ENCODE results near the gene BLOC1S2.
"Not testable (repeated sequence)": the region's sequence is repeated elsewhere in the genome, so short reads cannot be mapped to it uniquely, and the experiment has no call there.

The BLOC1S2 gene

DNA sequence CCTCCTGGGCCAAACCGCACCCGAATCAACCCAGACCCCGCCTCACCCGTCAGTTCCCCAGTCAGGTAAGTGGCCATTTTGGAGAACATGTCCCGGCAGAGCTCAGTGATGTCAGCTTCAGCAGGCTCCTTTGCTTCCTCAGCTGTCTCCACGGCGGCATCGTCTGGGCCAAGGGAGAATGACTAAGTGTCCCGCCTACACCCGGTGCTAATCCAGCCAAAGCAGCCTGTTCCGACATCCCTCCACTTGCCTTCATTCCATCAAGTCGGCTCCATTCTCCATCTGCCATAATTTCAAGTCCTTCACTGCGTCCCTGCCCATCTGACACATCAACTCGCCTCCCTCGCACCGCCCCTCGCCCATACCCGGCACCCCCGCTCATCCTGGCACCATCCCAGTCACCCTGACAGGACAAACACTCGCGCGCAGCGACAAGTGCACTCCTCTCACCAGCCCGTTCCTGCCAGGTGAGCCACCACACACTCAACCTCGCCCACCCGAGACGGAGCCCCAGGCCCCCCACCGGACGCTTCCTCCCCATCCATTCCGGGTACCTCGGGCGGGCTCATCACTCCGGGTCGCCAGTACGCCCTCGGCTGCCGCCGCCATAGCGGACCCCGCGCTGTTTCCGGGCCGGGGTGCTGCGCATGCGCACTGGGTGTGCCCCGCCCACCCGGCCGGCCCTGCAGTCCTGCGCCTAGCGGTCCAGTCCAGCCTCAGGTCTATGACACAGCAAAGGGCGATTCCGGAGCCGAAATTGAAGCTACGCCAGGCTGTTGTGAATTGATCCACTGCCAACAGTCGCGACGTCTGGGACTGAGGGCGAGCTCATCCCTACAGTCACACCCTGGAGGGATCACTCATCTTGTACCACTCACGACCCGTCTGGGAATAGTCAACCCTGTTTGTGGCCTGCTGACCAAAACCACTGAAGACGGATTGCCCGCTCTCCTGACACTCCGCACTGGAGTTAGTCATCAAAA, at the start of gene BLOC1S2:
Gene BLOC1S2 (minus strand): TSS at position 630 of the 983 bp plus-strand sequence. CDS start 21 bp downstream, at position 609.
- DNase-seq = peak; percentile 92

DNA sequence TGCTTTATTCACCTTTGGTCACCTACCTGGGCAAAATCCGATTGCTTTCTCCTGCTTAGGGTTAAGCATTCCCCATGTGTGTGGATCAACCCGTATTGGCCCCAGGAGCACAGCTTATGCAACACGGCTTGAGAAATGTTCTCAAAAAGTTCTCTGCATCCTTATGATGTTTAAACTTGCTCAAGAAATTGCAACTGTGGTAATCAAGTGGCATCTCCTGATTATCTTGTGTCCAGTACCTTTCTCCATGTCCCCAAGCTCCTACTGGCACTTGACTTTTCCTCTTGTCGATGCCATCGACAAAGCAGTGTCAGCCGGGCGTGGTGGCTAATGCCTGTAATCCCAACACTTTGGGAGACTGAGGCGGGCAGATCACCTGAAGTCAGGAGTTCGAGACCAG, 48.3 kb upstream of the BLOC1S2 start:
- DNase-seq = no peak

DNA sequence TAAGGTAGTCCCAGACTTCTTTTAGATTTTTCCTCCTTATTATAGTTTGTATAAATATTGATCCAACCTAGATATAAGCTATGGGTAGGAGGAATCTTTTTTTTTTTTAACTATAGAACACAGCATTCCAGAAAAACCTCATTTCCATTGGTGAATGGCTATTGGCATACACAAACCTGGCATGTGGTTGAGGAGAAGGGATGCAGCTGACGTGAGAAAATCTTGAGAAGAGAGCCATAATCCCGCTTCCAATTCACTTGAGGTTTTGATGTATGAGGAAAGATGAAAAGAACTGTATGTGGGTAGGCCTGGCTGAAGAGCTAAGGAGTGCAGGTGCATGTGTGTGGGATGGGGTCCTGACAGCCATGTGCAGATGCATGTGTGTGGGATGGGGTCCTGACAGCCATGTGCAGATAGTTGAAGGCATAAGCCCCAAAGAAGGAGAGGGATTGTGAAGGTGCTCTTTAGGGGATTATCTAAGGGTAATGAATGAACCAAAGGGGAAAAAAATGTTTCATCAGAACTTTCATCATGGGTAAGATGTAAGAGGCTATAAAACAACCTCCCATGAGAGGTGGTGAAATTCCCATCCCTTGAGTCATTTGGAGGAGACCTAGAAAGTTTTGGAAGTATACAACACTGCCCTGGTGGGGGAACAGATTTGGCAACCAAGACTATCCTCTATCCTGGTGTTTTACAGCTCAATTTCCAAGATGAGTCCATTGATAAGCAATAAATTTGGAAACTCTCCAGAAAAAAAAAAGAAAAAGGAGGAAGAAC, 47.4 kb upstream of the BLOC1S2 start:
- DNase-seq = no peak

DNA sequence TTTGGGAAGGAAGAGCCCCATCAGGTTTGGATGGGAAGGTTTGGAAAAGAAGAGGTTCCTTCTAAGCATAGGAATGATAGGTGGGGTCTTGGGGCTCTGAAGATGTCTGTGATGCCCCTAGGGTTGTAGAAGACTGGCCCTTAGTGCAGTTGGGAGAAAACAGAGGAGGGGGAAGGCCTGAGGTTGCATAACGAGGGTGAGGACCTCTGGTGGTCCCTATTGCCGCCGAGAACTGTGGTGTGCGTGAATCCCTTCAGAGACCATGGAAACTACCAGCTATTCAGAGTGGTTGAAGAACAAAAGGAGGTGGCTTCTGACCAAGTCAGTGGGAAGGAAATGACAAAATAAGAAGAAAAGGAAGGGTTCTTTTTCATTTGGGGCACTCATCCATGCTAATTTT, 46.6 kb upstream of the BLOC1S2 start:
- no peak for DNase-seq

DNA sequence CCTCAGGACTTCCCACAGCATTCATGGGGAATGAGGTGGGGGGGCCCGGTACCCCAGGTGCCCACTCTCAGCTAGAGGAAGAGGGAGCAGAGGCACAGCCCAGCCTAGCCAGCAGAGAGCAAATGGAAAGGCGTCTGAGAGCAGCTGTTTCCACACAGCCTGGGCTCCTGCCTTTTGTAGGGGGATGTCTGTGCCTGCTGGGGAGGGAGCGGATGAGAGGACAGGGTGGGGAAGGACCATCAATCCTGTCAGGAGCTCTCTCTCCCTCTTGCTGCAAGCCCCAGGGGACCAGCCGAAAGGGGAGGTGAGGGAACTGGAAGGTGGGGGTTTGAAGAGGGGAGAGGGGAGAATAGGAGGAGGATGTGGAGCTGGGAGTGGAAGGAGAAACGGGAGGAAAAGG, 43.6 kb upstream of the BLOC1S2 start, which contains the start of gene PKD2L1:
Gene PKD2L1 (minus strand): TSS at position 150 of the 400 bp plus-strand sequence. CDS start 125 bp downstream, at position 25.
- DNase-seq = no peak

DNA sequence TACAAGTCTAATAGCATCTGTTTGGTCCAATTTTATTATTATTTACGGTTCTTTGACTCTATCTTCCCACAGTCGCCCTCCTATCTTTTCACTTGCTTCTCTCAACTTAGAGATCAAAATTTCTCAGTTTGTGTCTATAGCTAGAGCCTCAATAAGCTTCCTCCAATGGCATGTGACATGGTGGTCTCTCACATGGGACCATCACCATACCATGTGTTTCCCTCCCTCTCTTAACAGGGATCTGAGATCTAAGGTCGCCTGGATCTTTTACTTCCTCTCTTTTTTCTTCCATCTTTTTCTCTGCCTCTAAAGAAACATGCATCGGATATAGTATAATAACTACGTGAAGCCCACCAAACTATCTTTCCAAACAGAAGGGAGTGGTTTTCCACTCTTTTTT, 41.7 kb upstream of the BLOC1S2 start:
- no peak for DNase-seq

DNA sequence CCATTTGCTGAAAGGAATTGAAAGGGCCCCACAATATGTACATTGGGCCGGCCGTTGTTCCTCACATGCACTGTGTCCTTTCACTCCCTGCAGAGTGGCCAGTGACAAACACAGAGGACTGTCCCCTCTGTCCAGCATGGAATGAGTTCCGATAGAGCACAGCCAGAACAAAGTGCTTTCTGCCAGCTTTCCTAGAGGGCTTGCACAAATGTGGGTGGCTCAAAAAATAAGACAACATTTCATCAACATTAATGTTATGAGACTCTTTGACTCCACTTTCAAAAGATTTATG, 41.2 kb upstream of the BLOC1S2 start:
- DNase-seq = no peak

DNA sequence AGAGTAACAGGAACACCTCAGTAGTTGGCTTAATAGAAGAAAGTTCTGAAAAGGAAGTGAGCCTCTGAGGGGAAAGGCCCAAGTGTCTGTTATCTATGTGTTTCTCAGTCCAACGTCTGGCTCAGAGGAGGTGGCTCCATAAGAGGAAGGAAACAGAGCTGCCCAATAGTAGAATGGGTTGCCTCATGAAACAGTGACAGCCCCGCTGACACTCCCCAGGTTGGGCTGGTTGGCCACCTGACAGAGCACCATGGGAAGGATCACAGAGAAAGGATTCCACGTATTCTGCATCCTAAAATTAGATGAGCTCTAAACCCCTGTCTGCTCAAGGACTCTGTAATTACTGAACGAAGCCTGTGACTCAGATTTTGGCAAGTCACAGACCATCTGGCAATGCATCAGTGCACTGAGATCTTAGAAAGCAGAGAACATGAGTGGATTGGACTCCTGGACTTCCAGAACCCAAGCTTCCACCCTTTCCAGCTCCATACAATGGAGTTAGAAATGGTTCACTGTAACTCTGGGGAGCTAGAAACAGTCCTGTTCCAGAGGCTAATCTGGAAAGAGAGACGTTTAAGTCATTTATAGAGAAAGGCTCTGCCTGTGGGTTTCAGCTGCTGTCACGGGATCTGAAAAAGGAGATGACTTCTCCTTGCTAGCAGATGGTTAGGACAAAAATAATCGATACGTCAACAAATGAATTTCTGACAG, 40.7 kb upstream of the BLOC1S2 start:
- no peak for DNase-seq

DNA sequence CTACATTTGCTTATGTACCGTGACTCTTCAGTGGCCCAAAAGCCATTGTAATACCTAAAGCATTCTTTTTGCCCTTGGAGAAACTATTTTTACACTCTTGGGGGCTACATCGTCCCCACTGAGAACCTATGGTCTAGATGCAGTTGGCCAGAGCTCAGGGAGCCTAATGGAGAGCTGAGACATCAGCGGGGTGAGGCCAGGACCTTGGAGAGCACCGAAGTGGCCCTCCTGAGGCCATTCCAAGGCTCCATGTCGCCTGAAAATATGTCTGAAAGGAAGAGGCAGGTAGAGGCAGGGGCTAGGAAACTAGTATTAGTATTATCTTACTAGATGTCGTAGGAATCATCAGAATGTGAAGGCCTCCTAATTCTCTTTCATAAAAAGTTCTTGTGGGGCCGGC, 38.7 kb upstream of the BLOC1S2 start:
- no peak for DNase-seq

DNA sequence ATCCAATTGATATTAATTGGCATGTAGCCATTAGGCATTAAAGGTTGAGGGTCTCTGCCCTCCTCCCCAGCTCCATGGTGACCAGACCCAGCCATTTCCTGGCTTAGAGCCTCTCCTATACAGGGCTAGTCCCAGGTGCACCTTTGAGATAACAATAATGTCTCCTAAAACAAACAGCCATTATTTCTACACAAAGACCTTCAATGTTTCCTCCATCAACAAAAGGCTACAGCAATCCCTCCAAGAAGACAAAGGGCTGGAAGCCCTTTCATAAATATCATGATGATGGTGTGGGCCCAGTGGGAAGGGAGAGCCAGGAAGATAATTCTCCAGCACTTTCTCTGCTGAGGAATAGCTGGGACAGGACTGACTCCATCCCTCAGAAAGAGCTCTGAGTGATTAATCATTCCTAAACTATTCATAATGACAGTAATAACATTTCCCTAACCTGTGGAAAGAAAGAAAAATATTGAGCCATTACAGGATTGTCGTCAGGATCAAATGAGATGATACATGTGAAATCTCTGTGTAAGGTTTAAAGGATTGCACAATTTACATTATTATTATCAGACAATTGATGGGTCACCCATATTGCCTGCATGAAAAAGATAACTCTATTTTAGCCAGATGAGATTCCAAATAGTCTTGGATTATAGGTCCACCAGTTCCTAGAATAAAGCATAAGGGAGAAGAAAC, 33.4 kb upstream of the BLOC1S2 start:
- no peak for DNase-seq

DNA sequence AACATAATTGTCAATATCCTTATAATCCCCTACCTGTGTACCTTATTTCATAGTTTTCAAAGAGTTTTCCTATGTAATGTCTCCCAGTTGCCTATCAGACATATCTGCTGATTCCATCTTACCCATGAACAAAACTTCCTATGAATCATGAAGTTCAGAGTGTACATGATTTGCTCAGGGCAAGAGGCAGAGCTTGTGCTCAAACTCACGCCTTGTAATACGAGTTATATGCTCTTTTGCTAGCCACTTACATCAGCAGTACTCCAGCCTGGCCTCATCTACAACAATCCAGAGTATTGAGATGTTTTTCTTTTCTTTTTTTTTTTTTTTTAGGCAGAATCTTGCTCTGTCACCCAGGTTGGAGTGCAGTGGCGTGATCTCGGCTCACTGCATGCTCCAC, 31.7 kb upstream of the BLOC1S2 start:
- no peak for DNase-seq

DNA sequence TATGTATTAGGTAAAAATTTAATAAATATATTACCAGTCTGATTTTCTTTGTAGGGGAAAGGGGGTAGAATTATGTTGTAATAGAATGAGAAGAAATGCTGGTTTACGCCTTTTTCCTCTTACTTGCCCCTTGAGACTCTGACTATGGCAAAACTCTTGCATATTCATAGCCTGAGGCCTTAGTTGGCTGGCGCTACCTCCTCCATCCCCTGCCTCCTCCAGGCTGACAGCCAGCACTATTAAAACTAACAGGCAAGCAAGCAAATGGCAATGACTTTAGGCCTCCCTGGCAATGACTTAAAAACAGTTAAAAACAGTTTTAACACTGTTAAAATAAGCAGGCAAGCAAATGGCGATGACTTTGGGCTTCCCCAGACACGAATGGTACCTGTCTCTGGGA, 29.1 kb upstream of the BLOC1S2 start:
- DNase-seq = no peak

DNA sequence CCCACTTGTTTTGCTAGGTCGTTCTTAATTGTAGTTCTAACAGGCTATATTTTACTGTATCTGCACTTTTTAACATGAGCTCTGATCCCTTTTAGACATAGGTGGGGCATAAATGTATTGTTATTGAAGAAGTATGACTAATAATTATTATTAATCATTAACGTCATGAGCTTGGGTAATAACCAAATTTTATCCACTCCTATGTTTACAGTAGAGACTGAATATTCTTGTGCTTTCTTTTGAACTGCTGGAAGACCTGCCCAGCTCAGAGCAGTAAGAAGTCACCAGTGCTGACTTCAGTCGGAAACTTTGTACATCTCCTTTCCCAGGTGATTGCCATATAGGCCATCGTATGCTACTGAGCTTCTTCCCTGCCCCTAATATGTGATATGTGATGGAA, 24.8 kb upstream of the BLOC1S2 start:
- no peak for DNase-seq

DNA sequence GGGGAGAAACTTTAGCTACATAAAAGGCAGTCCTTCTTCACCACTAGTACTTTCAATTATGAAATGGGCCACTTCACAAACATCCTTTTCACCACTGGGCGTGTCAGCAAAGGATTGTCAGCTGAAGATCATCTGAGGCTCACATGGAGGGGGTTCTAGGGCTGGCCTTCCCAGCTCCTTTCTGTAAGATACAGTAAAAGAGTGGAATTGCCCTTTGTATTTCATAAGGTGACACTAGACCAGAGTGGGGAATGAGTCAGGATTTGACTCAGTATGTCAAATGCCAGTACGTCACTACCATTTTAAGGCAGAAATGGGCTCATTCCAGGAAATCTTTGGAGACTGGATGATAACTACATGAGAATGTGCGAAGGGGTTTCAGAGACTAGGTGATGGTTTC, 21.2 kb upstream of the BLOC1S2 start:
- no peak for DNase-seq

DNA sequence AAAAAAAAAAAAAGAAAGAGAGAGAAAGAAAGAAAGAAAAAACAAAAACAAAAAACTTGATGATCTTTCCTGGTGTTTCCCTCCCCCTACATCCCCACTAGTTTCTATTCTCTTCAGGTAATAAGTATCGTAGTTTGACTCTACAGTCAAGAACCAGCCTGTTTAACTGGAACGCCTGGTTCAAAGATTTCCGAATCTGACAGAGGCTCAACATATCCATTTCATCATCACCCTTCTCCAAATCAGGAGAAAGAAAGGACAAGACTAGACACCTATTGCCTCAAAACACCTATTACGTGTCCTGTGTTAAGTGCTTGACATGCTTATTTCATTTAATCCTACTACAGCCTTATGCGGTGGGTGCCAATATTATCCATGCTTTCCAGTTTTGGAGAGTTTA, 20.4 kb upstream of the BLOC1S2 start:
- no peak for DNase-seq

DNA sequence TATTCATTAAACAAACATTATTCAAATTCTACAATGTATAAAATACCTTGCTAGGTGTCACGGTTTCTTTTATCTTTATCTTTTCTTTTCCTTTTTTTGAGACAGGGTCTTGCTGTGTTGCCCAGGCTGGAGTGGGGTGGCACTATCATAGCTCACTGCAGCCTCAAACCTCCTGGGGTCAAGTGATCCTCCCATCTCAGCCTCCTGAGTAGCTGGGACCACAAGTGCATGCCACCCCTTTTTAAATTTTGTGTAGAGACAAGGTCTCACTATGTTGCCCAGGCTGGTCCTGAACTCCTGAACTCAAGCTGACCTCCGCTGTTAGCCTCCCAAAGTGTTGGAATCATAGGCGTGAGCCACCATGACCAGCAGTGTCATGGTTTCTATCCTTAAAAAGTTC, 17.9 kb upstream of the BLOC1S2 start:
- DNase-seq = no peak

DNA sequence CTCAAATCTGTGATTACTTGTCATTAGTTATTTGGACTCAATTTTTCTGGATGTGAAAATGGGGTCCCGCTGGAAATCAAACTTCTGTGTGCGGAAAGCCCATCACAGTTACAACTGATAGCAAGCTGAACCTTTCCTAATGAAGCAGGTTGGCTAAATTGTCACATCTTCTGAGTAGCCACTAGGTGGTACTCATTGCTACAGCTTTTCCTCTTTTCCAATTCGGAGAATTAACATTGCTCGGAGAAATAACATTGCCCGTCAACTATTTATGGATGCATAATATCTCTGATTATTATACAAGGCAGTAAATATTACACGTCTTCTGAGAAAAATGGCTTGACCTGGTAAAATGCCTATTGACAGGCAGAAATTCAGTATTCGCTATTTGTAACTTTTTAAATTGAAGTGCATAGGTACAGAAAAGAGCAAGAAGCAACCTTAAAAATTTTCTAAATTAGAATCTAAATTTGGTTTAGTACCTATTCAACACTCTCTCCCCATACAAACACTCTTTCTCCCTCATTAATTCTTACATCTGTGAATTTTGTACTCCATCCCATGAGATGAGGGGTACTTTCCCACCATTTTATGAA, 17.3 kb upstream of the BLOC1S2 start:
- DNase-seq = no peak

DNA sequence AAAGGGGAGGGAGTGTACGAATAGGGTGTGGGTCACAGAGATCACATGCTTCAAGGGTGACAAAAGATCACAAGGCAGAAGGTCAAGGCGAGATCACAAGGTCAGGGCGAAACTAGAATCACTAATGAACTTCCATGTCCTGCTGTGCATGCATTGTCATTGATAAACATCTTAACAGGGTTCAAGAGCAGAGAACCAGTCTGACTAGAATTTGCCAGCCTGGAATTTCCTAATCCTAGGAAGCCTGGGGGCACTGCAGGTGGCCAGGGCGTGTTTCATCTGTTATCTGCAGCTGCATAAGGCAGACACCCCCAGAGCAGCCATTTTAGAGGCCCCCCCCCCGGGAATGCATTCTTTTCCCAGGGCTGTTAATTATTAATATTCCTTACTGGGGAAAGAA, 14.6 kb upstream of the BLOC1S2 start:
- not testable (repeated sequence) for DNase-seq

DNA sequence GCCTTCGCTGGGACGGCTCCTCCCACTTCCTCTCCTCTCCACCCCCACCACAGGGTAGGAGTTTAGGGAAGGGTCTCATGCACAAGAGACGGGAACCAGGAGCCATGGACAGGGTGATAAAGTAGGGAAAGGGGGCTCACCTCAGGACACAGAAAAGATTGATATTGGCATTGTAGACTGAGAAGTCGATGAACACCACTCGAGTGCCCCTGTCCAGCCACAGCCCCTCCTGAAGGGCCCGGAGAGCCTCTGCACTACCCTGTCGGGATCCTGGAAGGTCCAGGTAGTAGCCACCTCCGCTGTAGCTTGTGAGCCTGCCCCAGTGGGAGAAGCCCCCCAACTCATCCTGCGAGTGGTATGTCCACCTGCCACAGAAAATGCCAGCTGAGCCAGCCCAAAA, 10.8 kb upstream of the BLOC1S2 start:
- DNase-seq = no peak

DNA sequence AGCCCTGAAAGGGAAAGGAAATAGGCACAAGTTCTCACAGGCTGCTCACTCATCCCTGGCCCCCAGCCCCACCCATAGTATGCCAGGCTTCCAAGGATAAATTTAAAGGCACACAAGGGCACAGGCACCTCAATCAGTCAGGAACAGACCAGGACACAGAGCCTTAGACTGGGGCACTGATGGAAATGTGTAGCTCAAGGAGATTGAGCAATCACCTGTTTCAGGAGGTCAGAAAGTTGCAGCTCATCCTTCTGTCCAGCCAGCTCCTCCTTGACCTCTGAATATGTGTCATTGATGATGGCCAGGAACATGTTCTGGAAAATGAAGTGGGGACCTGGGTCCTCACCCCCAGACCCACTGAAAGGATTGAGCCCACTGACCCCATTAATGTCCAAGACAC, 6.6 kb upstream of the BLOC1S2 start:
- no peak for DNase-seq

DNA sequence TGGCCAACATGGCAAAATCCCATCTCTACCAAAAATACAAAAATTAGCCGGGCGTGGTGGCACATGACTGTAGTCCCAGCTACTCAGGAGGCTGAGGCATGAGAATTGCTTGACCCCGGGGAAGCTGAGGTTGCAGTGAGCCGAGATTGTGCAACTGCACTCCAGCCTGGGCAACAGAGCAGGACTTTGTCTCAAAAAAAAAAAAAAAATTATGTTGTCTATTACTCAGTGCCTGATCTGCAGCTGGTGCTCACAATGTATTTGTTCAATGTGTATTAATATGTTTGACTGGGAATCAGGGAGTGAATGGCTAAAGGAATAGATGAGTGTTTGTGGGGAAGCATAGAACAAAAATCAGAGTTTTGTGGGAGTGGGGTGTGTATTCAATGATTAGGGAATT, 5.8 kb upstream of the BLOC1S2 start:
- not testable (repeated sequence) for DNase-seq

DNA sequence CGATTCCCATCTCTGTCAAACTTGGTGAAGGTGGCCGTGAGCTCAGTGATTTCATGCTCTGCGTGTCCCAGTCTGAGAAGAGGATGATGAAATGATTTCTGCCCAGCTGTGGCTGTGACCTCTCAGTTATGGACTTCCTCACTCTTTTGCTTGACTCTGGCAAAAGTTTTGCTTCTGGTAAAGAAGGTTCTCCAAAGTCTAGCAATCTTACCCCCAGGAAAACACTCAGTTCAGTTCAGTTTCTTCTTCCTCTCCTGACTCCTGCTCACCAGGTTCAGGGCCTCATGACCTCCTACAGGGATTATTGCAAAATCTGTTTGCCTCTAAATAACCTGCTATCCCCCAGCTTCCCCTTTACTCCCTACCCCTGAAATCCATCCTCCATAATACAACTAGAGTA, 4.9 kb upstream of the BLOC1S2 start:
- DNase-seq = no peak

Data from activated T-cell treated with anti-CD3 and anti-CD28 coated beads, Interleukin-2, amount 50 U/mL, for 1 hour (primary cell).